Prostate gland (tissue), 2 donors: ENCODE data around the gene CHSY1. TPM values are rescaled to one million over a fixed set of nuclear protein-coding genes. Genes with fewer than 3 reads are reported as not detected.

Experiments used
- DNase-seq: peaks from one replicate; pipeline ENCODE4 v3.0.0-alpha.2; 2019; ENCODE audit warnings: low spot score
- H3K27ac ChIP-seq, 2 donors: fragments of 200-600 bp; sonication (generic); 2 replicates each; pipeline ENCODE4 v1.5.1; 2017 to 2019
- H3K27me3 ChIP-seq: fragments of 200-600 bp; sonication (generic); replicated peaks from 2 replicates; pipeline ENCODE4 v1.5.1; 2019; ENCODE audit not compliant: insufficient read depth
- H3K36me3 ChIP-seq, 2 donors: fragments of 200-600 bp; sonication (generic); 1 replicate in 1 of 2; 2 replicates in 1 of 2; pipeline versions ENCODE4 v1.5.1 to v1.8.1; 2017 to 2019
- H3K4me1 ChIP-seq: fragments of 200-600 bp; sonication (generic); replicated peaks from 2 replicates; pipeline ENCODE4 v1.5.1; 2019
- H3K4me3 ChIP-seq, 2 donors: fragments of 200-600 bp; sonication (generic); 2 replicates each; pipeline ENCODE4 v1.5.1; 2017 to 2019
- H3K9me3 ChIP-seq: fragments of 200-600 bp; sonication (generic); 2 replicates; pipeline ENCODE4 v1.5.1; 2017
- POLR2A ChIP-seq: fragments of 450-650 bp; IDR thresholded peaks from one replicate; pipeline ENCODE4 v1.6.1; 2016; ENCODE audit warnings: antibody characterized with exemption, mild to moderate bottlenecking
- POLR2AphosphoS5 ChIP-seq: sonication (generic); formaldehyde crosslinking; IDR thresholded peaks from one replicate; pipeline ENCODE4 v1.6.1; 2017; ENCODE audit warnings: antibody characterized with exemption
- WGBS: methylation state at CpG from one replicate; pipeline ENCODE4 v1.1.5; 2018; 5-methylcytosine and 5-hydroxymethylcytosine counted together
- intact Hi-C: fragments of 100-400 bp; cut with DNase I; formaldehyde crosslinking; loops from one replicate; pipeline ENCODE4 v1.14.2; 2022
- total RNA-seq, 2 donors: library from RNA; depleted of rRNA; stranded (reverse); fragments of >200 nt; gene quantifications; one replicate each; pipeline ENCODE4 v1.1.0, GENCODE V29; 2016
- TF ChIP-seq, protein P1 (sequence below), 4 experiments: fragments of 200-600 bp in 2 of 4; fragments of 450-650 bp in 2 of 4; sonication (generic) in 2 of 4; IDR thresholded peaks; 1 replicate in 3 of 4; 2 replicates in 1 of 4; pipeline ENCODE4 v1.5.1; 2016 to 2019; ENCODE audit warnings: antibody characterized with exemption in 4 of 4, mild to moderate bottlenecking in 2 of 4, moderate library complexity in 2 of 4

The CHSY1 gene
- total RNA-seq, 2 donors from 2014 or later, result 30.4 to 46.4 TPM

DNA sequence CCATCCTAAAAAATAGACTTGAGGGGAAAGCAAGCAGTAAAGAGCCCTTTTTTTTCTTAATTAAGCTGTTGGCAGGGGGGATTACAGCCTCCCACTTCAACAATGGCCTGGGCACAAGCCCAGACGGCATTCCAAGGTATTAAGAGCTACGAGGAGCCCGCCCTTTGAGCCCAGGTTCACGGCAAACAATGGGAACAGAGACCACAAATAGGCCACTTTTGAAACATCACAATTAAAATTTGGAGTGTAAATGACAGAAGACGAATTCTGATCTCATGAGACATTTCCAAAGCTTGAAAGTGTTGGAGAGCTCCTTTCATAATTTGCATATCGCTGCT is 8.9 kb downstream of the CHSY1 start:
- H3K27ac ChIP-seq, result peak overlapping the region; percentile 49 to 64
- 44% methylated on average over 6 of the region's 6 CpGs for WGBS
- TF ChIP-seq, protein P1, sequence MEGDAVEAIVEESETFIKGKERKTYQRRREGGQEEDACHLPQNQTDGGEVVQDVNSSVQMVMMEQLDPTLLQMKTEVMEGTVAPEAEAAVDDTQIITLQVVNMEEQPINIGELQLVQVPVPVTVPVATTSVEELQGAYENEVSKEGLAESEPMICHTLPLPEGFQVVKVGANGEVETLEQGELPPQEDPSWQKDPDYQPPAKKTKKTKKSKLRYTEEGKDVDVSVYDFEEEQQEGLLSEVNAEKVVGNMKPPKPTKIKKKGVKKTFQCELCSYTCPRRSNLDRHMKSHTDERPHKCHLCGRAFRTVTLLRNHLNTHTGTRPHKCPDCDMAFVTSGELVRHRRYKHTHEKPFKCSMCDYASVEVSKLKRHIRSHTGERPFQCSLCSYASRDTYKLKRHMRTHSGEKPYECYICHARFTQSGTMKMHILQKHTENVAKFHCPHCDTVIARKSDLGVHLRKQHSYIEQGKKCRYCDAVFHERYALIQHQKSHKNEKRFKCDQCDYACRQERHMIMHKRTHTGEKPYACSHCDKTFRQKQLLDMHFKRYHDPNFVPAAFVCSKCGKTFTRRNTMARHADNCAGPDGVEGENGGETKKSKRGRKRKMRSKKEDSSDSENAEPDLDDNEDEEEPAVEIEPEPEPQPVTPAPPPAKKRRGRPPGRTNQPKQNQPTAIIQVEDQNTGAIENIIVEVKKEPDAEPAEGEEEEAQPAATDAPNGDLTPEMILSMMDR (IDR thresholded peaks at IDR 0.05), result no peak
- TF ChIP-seq POLR2AphosphoS5 (no peak), POLR2A (no peak)
- H3K36me3 ChIP-seq, result no peaks in the 10 kb centered on the region
- no peak for DNase-seq
- H3K27me3 ChIP-seq, result no peaks in the 10 kb centered on the region
- no peak overlapping the region for H3K4me3 ChIP-seq
- intact Hi-C loops, result no loop called here
- H3K9me3 ChIP-seq, result no peaks in the 10 kb centered on the region
- peaks cover 48% of the 10 kb centered on the region for H3K4me1 ChIP-seq

DNA sequence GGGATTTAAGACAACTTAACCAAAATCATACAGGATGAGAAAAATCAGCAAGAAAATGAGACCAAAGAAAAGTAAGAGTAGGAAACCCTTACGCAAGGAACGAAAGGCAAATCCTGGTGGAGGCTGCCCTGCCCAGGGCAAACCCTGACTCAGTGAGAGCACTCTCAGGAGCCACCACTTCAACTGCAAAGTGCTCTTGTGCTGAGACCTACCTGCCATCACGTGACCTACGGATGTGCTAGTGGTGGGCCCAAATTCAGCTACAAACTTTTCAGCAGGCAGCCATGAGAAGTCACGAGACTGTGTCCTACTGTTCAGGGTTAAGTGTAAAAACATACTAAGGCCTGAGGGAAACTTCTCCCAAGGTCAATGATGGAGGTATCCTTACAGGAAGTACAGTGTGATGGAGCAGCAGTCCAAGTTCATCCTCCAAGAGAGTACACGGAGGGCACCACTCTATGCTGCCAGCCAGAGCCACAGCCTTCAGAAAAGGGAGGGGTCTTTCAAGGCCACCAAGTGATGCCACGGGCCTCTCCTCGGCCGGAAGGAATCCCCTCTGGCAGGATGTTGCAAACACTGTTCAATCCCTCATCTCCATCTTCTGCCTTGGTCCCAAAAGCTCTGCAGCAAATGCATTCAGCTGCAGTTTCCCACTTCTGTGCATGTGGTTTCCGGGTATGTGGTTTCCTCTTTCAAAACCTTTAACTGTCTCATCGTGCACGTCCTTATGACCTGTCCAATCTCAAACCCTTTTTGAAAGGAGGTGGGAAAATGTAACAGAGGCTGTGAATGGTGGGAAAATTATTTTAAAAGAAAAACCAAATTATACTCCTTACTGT is 9.5 kb downstream of the CHSY1 start:
- Histone ChIP-seq H3K4me1 (peaks cover 48% of the 10 kb centered on the region), H3K27me3 (no peaks in the 10 kb centered on the region), H3K9me3 (no peaks in the 10 kb centered on the region), H3K36me3 (no peaks in the 10 kb centered on the region), H3K4me3 (no peak overlapping the region), H3K27ac (peak overlapping the region; percentile 49 to 64)
- 44% methylated on average over 12 of the region's 12 CpGs for WGBS
- TF ChIP-seq POLR2AphosphoS5, result no peak
- no peak for TF ChIP-seq POLR2A
- TF ChIP-seq, protein P1 (IDR thresholded peaks at IDR 0.05), result no peak
- no peak for DNase-seq
- intact Hi-C loops, result no loop called here

DNA sequence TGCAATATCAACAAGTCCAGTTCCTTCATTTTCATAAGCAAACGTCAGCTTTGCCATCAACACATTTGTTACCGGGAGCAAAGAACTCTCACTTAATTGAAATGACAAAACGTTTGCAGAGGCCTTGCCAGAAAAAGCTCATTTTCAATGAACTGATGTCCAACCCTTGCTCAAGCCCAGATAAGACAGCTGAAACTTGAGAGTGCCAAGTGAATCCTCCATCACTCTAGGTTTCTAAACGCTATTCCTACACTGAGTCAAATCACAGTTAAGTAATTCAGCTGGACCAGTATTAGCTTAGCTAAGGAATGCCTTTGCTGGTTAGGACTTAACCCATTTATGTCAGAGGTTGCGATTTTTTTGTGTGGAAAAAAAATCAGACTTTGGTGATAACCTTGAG is 11.5 kb downstream of the CHSY1 start:
- H3K4me3 ChIP-seq, result no peak overlapping the region
- H3K36me3 ChIP-seq, result no peaks in the 10 kb centered on the region
- DNase-seq, result no peak
- intact Hi-C loops, result no loop called here
- TF ChIP-seq, protein P1 (IDR thresholded peaks at IDR 0.05), result no peak
- no peaks in the 10 kb centered on the region for H3K9me3 ChIP-seq
- no peaks in the 10 kb centered on the region for H3K27me3 ChIP-seq
- H3K27ac ChIP-seq, result peak overlapping the region; percentile 30 to 32
- peaks cover 35% of the 10 kb centered on the region for H3K4me1 ChIP-seq
- 26% methylated on average over 5 of the region's 5 CpGs for WGBS

DNA sequence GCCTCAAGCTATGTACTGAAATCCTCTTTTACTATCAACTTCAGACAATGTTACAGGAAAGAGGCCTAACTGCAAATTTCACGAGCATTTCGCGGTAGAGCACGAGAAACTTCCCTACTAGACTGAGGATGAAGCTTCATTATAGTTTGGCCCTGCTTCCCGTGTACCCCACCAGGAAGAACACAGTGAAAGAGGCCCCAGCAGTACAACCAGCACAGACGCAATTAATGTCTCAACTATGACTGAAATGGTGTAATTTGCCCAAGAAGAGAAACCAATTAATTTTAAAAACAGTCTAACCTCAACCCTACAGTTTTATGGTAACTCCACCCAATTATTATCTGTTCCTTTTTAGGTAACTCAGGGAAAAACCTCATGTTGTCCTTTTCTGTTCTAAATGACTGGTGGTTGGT is 12.1 kb downstream of the CHSY1 start:
- no peak overlapping the region for H3K4me3 ChIP-seq

More for the DNA sequence above, 12.1 kb downstream of the CHSY1 start:
- Histone ChIP-seq H3K36me3 (peaks cover 0 to 4% of the 10 kb centered on the region in 2 donors), H3K9me3 (no peaks in the 10 kb centered on the region), H3K27ac (peak overlapping the region; percentile 30 to 32), H3K27me3 (no peaks in the 10 kb centered on the region), H3K4me1 (peaks cover 29% of the 10 kb centered on the region)
- TF ChIP-seq POLR2A, result no peak
- TF ChIP-seq POLR2AphosphoS5, result no peak
- TF ChIP-seq, protein P1 (IDR thresholded peaks at IDR 0.05), result no peak
- intact Hi-C loops, result loop anchor here (5.0 kb wide), 1 partner anchor 52 kb away; no protein-coding TSS in a partner anchor
- 35% methylated on average over 6 of the region's 6 CpGs for WGBS
- DNase-seq, result no peak
